Left ventricle myocardium inferior (tissue), 1 donor: ENCODE data around the gene POLR2L. TPM values are rescaled to one million over a fixed set of nuclear protein-coding genes. Genes with fewer than 3 reads are reported as not detected.
A peak's percentile ranks its signal among the peaks of the same experiment; 100 is the strongest.

Source experiments
- DNase-seq: peaks from one replicate; pipeline ENCODE4 v3.0.0-alpha.2; 2020
- H3K27ac ChIP-seq: fragments of 200-600 bp; replicated peaks from 2 replicates; pipeline ENCODE4 v1.8.0; 2021
- H3K27me3 ChIP-seq: fragments of 200-600 bp; 2 replicates; pipeline ENCODE4 v1.8.0; 2021; ENCODE audit warnings: low read depth
- H3K36me3 ChIP-seq: fragments of 200-600 bp; 2 replicates; pipeline ENCODE4 v1.8.0; 2021
- H3K4me1 ChIP-seq: fragments of 200-600 bp; 2 replicates; pipeline ENCODE4 v1.8.0; 2021
- H3K4me3 ChIP-seq: fragments of 200-600 bp; 2 replicates; pipeline ENCODE4 v1.8.0; 2021; ENCODE audit warnings: mild to moderate bottlenecking, moderate library complexity
- H3K9me3 ChIP-seq: fragments of 200-600 bp; replicated peaks from 2 replicates; pipeline ENCODE4 v1.8.0; 2021
- CTCF ChIP-seq: fragments of 200-600 bp; IDR thresholded peaks from 2 replicates; pipeline ENCODE4 v1.8.0; 2021; ENCODE audit warnings: antibody characterized with exemption, mild to moderate bottlenecking, borderline replicate concordance
- intact Hi-C: fragments of 100-400 bp; cut with micrococcal nuclease; formaldehyde crosslinking; loops from one replicate; pipeline ENCODE4 v1.11.0; 2022
- total RNA-seq: library from RNA; stranded (reverse); fragmentation: NEBNext Ultra II Directional; extraction: Animal tissue kit (Norgen Biotek cat#: 25700); gene quantifications from one replicate; pipeline ENCODE4 v1.2.1, GENCODE V29; 2021
- donor health status: DM: no; HTN: yes; CAD: no; lungs with severe emphysema.

POLR2L gene
- total RNA-seq, 1 donor from 2014 or later: 226 TPM

DNA sequence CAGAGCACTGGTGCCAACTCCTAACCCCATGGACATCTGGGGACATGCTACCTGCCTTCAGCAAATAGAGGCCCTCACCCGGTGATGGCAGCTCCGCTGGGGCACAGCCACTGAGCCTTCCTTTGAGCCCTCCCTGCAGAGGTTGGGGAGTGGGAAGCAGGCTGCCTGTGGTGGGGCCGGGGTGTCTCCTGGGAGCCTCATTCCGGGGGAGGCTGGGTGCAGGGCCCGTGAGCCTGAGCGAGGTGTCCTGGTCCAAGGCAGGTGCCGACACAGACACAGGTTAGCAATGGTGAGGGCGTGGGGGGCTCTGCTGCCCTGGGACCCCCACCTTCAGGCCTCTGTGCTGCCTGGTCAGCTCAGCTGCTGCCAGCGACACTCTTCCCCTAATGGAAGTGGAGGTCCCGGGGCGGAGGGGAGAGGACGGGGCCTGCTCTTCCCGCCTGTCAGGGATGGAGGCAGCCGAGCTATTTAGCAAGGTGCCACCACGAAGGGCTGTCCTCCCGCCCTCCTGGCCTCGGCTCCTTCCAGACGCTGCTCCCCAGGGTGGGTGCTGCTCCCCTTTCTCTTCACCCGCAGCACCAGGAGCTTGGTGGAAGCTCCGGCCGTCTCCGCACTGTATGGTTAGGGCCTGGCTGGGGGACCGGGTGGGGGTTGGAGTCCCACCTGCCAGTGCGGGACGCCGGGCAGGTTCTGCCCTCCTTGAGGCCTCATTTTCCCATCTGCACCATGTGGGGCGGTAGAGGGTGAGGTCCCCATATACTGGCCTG is 11.5 kb upstream of the POLR2L start:
- Histone ChIP-seq H3K4me3 (no peak overlapping the region), H3K36me3 (no peaks in the 10 kb centered on the region), H3K4me1 (peaks cover 83% of the 10 kb centered on the region), H3K9me3 (no peaks in the 10 kb centered on the region), H3K27ac (no peak overlapping the region), H3K27me3 (no peaks in the 10 kb centered on the region)
- no peak for DNase-seq
- TF ChIP-seq CTCF: no peak
- intact Hi-C loops: no loop called here

DNA sequence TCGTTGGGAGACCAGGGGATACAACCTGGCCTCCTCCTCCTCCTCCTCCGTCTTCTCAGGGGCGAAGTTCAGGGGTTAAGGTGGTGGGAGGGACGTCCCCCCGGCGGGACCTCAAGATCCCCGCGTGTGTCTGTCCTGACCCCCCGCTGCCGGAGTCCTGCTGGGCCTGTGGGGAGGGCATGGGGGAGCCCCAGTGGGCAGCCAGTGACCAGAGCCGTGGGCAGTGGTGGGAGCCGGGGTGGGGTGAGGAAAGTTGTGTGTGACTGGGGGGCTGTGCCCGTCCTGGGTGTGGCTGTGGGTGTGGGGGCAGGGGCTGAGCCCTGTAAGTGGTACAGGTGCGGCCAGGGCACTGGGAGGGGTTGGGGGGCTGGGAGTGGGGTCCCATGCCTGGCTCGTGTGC is 10.4 kb upstream of the POLR2L start:
- Histone ChIP-seq H3K27me3 (no peaks in the 10 kb centered on the region), H3K27ac (no peak overlapping the region), H3K4me3 (no peak overlapping the region), H3K4me1 (peaks cover 93% of the 10 kb centered on the region), H3K9me3 (no peaks in the 10 kb centered on the region), H3K36me3 (no peaks in the 10 kb centered on the region)
- no peak for TF ChIP-seq CTCF
- intact Hi-C loops: no loop called here
- DNase-seq: no peak

DNA sequence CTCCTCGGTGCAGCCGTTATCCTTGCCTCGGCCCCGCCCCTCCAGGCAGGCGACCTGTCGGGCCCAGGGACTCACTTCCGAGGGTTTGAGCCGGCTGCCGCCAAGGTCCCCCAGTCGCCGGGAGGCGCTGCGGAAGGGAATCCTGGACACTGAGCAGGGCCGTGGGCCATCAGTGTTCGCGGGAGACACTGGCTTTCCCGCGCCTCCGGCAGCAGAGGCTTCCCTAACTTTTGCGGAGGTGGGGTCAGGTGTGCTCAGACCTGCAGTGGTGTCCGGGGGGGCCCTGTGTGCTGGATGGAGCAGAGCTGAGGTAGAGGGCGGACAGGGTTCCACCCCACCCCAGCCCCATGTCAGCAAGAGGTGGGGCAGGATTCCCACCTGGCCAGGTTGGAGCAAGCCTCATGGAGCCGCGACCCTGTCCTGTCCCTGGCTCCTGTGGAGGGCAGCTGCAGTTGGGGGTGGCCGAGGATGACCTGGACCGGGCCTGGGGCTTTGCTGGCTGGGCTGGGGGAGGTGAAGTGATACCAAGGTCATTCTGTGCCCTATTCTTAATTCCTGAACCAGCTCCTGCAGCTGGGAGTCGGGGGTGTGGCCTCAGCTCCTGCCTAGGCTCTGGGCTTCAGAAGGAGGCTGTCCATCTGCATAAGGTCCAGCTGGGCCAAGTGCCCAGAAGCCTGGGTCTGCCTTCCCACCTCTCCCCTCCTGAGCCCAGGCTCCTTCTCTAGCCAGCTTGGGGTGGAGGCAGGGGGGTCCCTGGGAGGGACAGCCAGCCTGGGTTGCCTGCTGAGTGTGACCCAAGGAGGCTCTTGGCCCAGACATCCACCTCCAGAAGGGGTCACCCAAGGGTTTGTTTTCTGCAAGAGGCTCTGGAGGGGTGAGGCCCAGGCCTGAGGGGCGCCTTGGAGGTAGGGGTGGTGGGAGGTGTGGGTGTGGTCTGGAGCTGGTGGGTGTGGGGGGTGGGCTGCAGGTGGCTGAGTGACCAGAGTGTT is 8.7 kb upstream of the POLR2L start:
- no peak for DNase-seq
- peaks cover 92% of the 10 kb centered on the region for H3K4me1 ChIP-seq
- H3K36me3 ChIP-seq: no peaks in the 10 kb centered on the region
- no peak overlapping the region for H3K27ac ChIP-seq
- no peaks in the 10 kb centered on the region for H3K27me3 ChIP-seq
- no peak overlapping the region for H3K4me3 ChIP-seq
- intact Hi-C loops: no loop called here
- H3K9me3 ChIP-seq: no peaks in the 10 kb centered on the region
- no peak for TF ChIP-seq CTCF

DNA sequence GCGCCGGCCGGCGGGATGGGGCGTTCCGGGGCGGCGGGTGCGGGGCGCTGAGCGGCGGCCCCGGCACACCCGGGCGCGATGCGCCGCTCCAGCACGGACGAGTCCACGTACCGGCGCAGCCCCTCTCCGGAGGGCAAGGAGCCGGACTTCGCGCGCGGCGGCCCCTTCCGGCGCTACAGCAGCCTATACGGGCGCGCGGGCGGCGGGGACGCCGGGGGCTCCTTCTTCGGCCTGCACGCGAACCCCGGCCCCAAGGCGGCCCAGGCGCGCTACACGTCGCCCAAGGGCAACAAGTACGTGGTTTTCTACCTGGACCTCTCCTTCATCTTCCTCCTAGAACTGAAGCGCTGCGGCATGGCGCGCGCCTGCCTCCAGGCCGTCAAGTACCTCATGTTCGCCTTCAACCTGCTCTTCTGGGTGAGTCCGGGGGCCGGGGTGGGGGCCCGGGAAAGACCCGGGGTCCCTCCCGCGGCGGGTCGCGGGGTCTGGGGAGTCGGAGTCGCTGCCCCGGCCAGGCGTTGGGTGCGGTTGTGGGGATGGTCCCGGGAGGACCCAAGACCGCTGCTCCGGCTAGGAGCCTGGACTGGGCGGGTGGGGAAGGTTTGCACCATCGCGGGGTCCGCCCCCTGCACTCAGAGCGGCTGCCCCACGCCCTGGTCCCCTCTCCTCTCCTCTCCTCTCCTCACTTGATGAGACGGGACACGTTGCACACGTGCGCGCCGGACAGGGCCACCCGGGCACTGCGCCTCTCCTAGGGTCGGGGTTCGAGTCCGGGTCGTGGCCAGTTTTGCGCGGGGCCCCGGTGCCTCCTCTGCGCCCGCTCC is 7.8 kb upstream of the POLR2L start:
- intact Hi-C loops: no loop called here
- no peaks in the 10 kb centered on the region for H3K36me3 ChIP-seq
- DNase-seq: no peak
- H3K9me3 ChIP-seq: no peaks in the 10 kb centered on the region
- H3K4me3 ChIP-seq: peak overlapping the region; percentile 66
- no peak overlapping the region for H3K27ac ChIP-seq
- H3K4me1 ChIP-seq: peaks cover 92% of the 10 kb centered on the region
- TF ChIP-seq CTCF: no peak
- no peaks in the 10 kb centered on the region for H3K27me3 ChIP-seq
